NCI-H1092 (cell line): Measurements from ENCODE around the gene CDHR5.

ENCODE experiments used
- DNase-seq: peaks from one replicate; lab custom pipeline; 2025; lab: John Stamatoyannopoulos, UW

Gene CDHR5

GRCh38 chr11:621838-622237 is 2.9 kb downstream of the CDHR5 start:
- DNase-seq, result no peak

- DNase-seq, result no peak
Observed at GRCh38 chr11:620935-621814, 3.6 kb downstream of the CDHR5 start.

DNA sequence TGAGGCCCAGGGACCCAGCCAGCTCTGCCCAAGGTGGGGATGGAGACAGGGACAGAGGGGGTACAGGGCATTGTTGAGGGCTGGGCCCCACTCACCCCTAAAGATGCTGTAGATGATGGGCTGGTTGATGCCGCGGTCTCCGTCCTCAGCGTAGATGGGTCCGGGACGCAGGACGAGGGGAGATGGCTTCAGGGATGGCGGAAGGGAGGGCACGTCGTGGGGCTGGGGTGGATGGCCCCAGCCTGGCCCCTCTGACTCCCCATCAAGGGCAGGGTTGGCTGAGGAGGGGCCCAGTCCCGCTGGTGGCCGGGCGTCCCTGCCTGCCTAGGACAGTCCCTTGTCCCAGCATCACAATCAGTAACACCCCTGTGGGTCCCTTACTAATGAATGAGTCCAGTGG is 4.6 kb downstream of the CDHR5 start:
- no peak for DNase-seq

DNA sequence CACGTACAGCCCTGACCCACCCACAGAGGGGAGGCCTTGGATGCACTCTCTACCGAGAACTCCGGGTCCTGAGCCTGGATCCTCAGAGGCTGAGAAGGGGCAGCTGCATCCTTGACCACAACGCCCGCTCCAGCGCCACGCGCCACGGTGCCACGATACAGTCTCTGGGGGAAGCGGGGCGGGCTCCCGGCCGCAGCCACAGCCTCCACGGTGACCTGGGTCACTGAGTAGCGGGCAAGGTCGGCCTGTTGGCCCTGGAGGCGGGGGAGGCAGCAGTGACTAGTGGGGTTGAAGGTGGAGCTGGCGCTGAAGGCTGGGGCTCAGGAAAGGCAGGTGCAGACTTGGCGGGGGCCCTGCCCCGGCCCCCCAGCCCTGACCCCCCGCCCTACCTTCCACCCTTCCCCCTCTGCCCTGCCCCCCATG is 5.1 kb downstream of the CDHR5 start:
- no peak for DNase-seq

DNA sequence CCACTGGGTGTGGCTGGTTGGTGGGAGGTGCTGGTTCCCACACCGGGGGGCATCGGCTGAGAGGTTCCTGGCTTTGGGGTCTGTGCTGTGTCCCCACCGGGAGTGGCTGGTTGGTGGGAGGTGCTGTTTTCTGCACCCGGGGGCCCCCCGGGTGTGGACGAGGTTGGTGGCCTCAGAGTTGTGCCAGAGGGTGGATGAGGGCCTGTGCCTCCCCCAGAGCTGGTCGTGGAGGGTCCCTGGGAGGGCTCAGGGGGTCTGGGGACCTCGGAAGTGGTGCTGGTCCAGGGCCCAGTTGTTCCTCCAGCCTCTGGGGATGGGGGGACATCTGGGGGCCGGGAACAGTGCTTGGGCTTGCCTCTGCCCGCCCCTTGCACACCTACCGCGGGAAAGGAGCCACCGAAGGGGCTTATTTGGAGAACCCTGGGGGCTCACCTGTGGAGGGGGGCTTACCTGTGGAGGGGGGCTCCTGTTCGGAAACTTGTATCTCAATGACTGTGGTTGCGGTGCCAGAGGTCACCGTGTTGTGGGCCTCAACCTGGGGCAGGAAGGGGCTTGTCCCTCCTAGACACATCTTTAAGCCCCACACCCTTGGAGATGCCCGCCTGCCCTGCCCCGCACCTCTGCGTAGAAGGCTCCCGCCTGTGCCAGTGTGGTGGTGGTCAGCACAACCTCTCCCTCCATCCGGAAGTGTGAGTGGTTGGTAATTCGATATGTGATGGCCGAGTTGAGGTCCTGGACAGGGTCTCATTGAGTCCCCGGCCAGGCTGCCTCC is 5.7 kb downstream of the CDHR5 start:
- DNase-seq, result no peak

DNA sequence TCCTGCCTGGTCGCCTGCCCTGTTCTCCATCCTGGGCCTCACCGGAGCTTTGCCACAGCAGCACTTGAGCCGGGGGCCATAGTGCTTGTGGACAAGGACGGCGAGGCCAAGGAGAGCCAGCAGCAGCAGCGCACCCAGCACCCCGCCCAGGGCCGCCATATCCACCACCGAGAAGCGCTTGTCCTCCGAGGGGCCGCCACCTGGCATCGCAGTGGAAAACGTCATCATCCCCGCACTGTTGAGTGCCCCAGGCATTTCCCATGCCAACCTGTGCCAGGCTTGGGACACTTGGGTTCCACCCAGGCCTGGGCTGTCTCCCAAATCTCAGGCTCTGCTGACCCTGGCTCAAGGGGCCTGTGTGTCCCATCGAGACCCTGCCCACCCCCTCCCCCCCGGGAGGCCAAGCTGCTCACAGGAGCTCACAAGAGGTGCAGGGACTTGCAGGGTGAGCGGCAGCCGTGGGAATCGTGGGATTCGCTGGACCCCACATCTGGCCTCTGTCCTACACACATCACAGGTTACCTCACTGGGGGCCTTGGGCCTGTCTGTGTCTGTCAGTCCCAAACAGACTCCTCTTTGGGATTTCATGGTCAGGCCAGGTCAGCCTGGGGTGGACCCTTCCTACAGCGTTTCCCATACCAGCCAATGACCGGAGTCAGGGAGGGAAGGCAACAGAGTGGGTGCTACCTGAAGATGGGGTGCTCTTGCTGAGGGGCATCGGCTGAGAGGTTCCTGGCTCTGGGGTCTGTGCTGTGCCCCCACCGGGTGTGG is 6.7 kb downstream of the CDHR5 start:
- no peak for DNase-seq

DNA sequence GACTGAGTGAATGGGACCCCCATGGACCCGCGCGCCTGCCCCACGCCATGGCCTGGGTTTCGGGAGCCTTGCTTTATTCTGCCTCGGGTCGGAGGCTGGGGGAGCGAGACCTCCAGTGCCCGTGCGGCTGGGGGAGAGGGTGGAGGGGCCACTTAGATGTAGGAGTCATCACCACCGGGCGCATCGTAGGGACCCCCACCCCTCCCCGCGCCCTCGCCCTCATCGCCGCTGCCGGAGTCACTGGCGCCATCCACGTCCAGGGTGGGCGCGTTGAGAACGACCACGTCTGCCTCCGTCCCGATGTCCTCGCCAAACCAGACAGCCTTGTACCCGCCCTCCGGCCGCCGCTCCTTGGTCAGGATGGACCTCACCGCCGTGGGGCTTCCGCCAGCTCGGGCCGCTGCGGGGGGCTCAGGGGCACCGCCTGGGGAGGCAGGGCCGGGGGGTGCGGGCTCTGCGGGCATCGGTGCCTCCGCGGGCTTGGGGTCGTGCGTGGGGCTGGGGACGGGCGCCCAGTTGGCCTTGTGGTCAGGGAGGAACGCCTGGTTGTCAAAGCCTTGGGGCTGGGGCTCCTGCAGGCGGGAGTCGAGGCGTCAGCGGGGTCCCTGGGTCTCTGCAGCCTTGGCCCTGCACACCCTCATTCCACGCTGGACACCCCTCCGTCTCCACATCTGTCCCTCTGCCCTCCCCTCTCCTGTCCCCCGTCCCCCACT is 7.4 kb downstream of the CDHR5 start:
- no peak for DNase-seq

GRCh38 chr11:616320-617198 is 8.2 kb downstream of the CDHR5 start:
- no peak for DNase-seq

DNA sequence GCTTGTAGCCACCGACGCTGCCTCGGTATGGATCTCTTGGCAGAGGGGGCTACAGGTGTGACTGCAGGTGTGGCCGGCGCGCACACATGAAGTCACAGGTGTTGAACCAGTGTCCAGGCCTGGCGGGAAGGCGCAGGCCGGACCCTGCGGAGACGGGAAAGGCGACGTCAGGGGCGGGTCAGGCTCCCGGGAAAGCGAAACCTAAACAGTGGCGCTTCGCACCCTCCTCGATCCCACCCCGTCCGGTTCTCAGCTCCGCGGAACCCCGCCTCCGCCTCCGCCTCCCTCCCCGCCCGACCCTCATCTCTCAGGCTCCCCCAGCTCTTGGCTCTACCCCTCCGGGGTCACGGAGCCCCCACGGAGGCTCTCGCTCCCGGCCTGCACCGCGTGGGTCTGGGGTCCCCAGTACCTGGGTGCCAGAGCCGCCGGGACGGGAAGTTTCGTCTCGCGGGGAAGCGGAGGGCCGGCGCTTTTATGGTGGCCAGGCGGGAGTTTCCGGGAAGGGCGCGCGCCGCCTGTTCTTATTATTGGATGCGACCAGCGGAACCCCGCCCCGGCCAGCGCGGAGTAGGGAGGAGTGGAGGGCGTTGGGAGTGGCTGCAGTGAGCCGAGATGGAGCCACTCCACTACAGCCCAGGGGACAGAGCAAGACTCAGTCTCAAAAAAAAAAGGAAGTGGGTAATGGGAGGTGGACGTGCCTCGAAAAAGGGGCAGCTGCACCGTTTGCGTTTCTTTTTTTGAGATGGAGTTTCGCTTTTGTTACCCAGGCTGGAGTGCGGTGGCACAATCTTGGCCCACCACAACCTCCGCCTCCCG is 9.0 kb downstream of the CDHR5 start, which contains the start of gene IRF7:
TSS of gene IRF7 (minus strand) at position 447 of the 816 bp plus-strand sequence. CDS start 586 bp downstream, outside the sequence.
- DNase-seq, result peak; percentile 65

DNA sequence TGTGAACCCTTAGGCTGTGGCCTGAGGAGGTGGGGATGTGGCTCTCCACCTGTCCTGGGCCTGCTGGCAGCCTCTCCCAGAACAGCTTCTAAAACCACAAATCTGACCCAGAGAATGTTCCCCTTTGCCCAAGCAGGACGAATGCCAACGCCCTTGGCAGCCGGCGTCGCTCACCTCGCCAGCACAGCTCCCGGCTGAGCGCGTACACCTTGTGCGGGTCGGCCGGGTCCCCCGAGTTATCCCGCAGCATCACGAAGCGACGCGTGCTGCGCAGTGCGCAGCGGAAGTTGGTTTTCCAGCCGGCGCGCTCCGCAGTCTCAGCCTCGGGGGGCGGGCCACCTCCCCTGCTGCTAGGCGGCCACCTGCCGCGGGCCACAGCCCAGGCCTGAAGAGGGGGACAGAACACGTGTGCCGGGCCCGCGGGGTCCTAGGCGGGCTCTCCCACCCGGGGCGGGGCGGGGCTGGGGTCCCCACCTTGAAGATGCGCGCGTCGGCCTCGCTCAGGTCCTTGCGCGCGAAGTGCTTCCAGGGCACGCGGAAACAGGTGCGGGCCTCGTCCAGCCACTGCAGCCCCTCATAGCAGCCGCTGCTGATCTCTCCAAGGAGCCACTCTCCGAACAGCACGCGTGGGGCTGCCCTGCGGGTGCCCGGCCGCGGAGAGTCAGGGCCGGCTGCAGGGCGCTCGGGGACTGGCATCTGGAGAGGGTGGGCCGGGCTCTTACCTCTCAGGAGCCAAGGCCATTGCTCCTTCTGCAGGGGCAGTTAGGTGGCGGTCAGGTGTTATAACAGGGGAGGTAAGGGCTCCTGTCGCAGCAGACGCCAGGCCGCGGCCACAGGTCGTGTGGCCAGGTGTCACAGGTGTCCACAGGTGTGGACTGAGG is 9.9 kb downstream of the CDHR5 start:
- DNase-seq, result no peak

DNA sequence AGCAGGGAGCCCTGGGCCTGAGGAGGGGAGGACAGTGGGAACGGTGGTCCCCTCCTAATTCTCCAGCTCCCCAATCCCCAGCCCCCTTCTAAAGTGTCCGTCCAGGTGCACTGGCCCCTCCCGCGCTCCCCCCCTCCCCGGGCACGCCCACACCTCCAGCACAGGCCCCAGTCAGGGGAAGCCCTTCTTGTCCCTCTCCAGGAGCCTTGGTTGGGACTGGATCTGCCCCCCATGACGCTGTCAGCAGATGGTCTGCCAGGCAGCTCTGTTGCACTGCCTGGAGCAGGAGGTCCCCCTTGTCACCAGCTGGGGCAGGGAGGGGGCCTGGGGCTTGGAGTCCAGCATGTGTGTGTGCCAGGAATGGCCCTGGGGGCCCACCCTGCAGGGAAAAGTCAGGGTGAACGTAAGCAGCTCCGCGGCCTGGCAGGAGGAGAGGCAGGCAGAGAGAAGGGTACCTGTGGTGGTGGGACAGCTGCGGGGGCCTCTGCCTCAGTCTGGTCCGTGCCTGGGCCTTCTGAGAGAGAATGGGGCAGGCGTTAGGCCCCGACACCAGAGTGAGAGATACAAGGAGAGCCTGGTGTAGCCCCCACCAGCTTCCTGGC is 10.6 kb downstream of the CDHR5 start:
- no peak for DNase-seq

DNA sequence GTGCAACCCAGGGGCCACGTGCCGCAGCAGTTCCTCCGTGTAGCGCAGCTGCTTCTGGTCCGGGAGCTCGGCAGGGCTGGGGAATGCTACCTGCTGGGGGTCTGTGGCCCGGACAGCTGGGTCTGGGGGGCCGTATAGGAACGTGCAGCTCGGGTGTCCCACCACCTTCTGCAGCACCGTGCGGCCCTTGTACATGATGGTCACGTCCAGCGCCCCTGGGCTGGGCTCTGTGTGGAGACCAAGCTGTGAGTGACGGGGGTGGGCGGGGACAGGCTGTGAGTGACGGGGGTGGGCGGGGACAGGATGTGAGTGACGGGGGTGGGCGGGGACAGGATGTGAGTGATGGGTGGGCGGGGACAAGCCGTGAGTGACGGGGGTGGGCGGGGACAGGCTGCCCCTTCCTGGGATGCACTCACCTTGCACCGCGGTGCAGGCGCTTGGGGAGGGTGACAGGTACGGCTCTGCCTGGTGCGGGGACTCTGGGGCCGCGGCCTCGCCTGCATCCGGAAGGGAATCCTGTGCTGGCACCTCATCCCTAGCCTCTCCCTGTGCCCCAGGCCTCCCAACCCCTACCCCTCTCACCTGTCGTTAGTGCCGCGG is 11.3 kb downstream of the CDHR5 start:
- DNase-seq, result no peak

GRCh38 chr11:612961-613300 is 11.8 kb downstream of the CDHR5 start:
- DNase-seq, result no peak

GRCh38 chr11:612201-612960 is 12.4 kb downstream of the CDHR5 start:
- DNase-seq, result no peak

- DNase-seq, result no peak
Observed at GRCh38 chr11:611001-611996, 13.5 kb downstream of the CDHR5 start.
